Activated CD8-positive, alpha-beta memory T cell treated with anti-CD3 and anti-CD28 coated beads, Interleukin-2, amount 50 U/mL, for 4 hours (primary cell): ENCODE results near the gene ZNF521.
"Not testable (repeated sequence)": the region's sequence is repeated elsewhere in the genome, so short reads cannot be mapped to it uniquely, and the experiment has no call there.

Source experiments
- DNase-seq: peaks from one replicate; pipeline ENCODE4 v3.0.0-alpha.2; 2020

ZNF521 gene

GRCh38 chr18:25061395-25061794 lies 290.6 kb downstream of the ZNF521 start:
- DNase-seq: no peak

GRCh38 chr18:25058521-25058920 lies 293.4 kb downstream of the ZNF521 start:
- no peak for DNase-seq

- no peak for DNase-seq
These were observed 294.4 kb downstream of the ZNF521 start for GRCh38 chr18:25057491-25058050.

GRCh38 chr18:25056429-25056828 lies 295.5 kb downstream of the ZNF521 start:
- DNase-seq: no peak

- no peak for DNase-seq
These were observed 296.9 kb downstream of the ZNF521 start for GRCh38 chr18:25055076-25055475.

- DNase-seq: no peak
These were observed 298.5 kb downstream of the ZNF521 start for GRCh38 chr18:25053466-25053865.

- no peak for DNase-seq
These were observed 299.4 kb downstream of the ZNF521 start for GRCh38 chr18:25052511-25052921.

- DNase-seq: no peak
These were observed 301.4 kb downstream of the ZNF521 start for GRCh38 chr18:25050605-25051004.

- no peak for DNase-seq
These were observed 304.0 kb downstream of the ZNF521 start for GRCh38 chr18:25047983-25048382.

- DNase-seq: no peak
These were observed 304.5 kb downstream of the ZNF521 start for GRCh38 chr18:25047421-25047820.

GRCh38 chr18:25044694-25045093 lies 307.3 kb downstream of the ZNF521 start:
- no peak for DNase-seq

- DNase-seq: no peak
These were observed 308.9 kb downstream of the ZNF521 start for GRCh38 chr18:25043104-25043503.

- no peak for DNase-seq
These were observed 309.3 kb downstream of the ZNF521 start for GRCh38 chr18:25042641-25043051.

- DNase-seq: no peak
These were observed 312.2 kb downstream of the ZNF521 start for GRCh38 chr18:25039781-25040180.

GRCh38 chr18:25038261-25038660 lies 313.7 kb downstream of the ZNF521 start:
- no peak for DNase-seq

- DNase-seq: no peak
These were observed 318.1 kb downstream of the ZNF521 start for GRCh38 chr18:25033747-25034471.

- DNase-seq: not testable (repeated sequence)
These were observed 318.8 kb downstream of the ZNF521 start for GRCh38 chr18:25033175-25033574.

- no peak for DNase-seq
These were observed 322.2 kb downstream of the ZNF521 start for GRCh38 chr18:25029802-25030201.

- DNase-seq: no peak
These were observed 332.0 kb downstream of the ZNF521 start for GRCh38 chr18:25019931-25020330.

- DNase-seq: no peak
These were observed 332.7 kb downstream of the ZNF521 start for GRCh38 chr18:25019086-25019860.

- no peak for DNase-seq
These were observed 335.3 kb downstream of the ZNF521 start for GRCh38 chr18:25016666-25017065.

GRCh38 chr18:25016181-25016580 lies 335.8 kb downstream of the ZNF521 start:
- DNase-seq: no peak
